ENCODE data around the gene PRM1.
A peak's percentile ranks its signal among the peaks of the same experiment; 100 is the strongest.

Gene PRM1

DNA sequence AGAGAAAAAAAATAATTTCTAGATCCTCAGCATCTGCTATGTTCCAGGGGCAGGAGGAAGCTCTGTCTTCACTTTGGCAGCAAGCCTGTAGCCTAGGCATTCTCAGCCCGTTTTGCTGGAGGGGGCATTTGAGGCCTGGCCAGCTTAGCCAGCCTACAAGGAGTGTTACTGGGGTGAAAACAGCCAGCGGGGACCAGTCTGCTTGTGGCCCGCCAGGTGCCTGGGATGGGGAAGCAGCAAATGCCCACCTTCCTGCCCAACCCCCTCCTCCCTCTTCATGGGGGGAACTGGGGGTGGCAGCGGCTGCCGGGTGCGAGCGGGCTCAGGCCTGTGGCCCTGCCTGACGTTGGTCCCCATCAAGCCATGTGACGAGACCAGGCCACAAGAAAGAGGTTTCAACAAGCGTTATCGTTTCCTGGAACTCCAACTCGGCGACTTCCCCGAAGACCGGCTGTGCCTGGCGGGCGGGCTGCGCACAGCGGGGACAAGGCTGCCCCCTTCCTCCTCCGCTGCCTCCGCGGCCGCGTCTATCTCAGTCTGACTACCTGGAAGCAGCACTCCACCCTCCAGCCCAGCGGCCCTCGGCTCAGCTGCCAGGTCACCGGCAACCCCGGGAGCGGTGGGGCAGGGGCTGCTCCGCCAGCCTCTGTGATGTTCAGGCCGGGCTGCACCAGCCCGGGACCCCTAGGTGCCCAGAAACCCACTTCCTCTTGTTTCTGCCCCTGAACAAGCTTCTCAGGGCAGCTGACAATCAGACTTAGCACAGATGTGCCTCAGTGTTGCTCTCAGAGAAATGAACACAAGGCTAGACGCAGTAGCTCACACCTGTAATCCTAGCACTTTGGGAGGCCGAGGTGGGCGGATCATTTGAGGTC is 48.0 kb downstream of the PRM1 start:
- peak; percentile 69 for DNase-seq

DNA sequence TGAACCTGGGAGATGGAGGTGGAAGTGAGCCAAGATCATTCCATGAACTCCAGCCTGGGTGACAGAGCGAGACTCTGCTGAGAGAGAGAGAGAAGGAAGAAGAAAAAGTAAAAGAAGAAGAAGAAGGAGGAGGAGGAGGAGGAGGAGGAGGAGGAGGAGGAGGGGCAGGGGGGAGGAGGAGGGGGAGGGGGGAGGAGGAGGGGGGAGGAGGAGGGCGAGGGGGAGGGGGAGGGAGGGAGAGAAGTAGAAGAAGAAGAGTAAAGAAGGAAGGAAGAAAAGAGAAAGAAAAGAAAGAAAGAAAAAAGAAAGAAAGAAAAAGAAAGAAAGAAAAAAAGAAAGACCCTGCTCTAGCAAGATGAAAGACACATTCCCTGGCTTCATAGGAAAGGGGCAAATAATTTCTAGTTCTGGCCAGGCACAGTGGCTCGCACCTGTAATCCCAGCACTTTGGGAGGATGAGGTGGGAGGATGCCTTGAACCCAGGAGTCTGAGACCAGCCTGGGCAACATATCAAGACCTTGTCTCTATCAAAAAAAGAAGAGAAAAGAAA is 48.8 kb downstream of the PRM1 start:
- no peak for DNase-seq

DNA sequence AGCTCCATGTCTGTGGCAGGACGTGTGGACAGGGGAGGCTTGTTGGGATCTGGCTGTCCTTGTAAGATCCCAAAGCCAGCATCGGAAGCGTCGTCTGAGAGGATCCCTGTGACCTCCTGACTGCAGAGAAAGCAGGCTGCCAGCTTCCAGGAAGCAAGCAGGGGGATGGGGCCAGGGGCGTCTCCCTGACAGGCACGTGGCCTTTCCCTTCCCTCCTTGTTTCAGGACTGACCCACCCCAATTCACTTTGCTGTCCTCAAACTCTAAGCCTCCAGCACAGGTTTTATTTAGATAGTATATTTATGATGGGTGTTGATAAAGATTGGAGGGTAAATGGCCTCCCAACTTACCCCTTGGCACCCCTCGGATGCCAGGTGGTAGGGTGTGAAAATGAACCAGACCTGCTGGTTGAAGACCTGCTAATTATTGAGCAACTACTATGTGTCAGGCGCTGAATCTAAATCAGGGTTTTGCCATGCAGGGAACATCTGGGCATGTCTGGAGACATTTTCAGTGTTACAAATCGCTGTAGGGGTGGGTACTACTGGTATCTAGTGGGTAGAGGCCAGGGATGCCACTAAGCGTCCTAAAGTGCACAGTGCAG is 49.7 kb downstream of the PRM1 start:
- no peak for DNase-seq

Measured in activated CD4-positive, alpha-beta T cell treated with anti-CD3 and anti-CD28 coated beads for 1 hour (primary cell).